Right cardiac atrium (tissue), 5 donors: ENCODE results near the gene SMOC1. TPM values are rescaled to one million over a fixed set of nuclear protein-coding genes. Genes with fewer than 3 reads are reported as not detected.
A peak's percentile ranks its signal among the peaks of the same experiment; 100 is the strongest.

Experiments
- ATAC-seq, 2 donors: fragments of 200-7000 bp; cut with Tn5 transposase; one replicate each; pipeline versions ENCODE4 v1.8.0 to v1.9.1; 2020; ENCODE audit warnings: moderate library complexity in 2 of 2, mild to moderate bottlenecking in 1 of 2
- DNase-seq, 3 donors: peaks; one replicate each; pipeline ENCODE4 v3.0.0-alpha.2; 2020
- H3K27ac ChIP-seq: one replicate; pipeline ENCODE4 v1.5.1; 2013; ENCODE audit warnings: mild to moderate bottlenecking, low read length, control low read depth, moderate library complexity
- H3K27me3 ChIP-seq: one replicate; pipeline ENCODE4 v1.6.1; 2013; ENCODE audit not compliant: control insufficient read depth, insufficient read depth
- H3K4me1 ChIP-seq: one replicate; pipeline ENCODE4 v1.6.1; 2013; ENCODE audit warnings: low read length; ENCODE audit not compliant: control insufficient read depth, insufficient read depth
- H3K4me3 ChIP-seq: one replicate; pipeline ENCODE4 v1.5.1; 2013; ENCODE audit warnings: low read length, control low read depth
- H3K9me3 ChIP-seq: one replicate; pipeline ENCODE4 v1.6.1; 2013; ENCODE audit warnings: low read length; ENCODE audit not compliant: control insufficient read depth
- WGBS: extraction: QIAGEN DNeasy Blood & Tissue Kit; methylation state at CpG from one replicate; pipeline ENCODE4 v1.1.7; 2013; 5-methylcytosine and 5-hydroxymethylcytosine counted together
- intact Hi-C, 4 donors: fragments of 100-400 bp; cut with DNase I; formaldehyde crosslinking; loops; one replicate each; pipeline versions ENCODE4 v1.11.0 to v1.14.0; 2022 to 2023
- polyA plus RNA-seq: library from polyadenylated mRNA; stranded (reverse); fragments of 200-250 nt; gene quantifications from one replicate; pipeline ENCODE4 v1.2.3, GENCODE V29; 2013
- total RNA-seq, 4 donors: library from RNA; stranded (reverse); fragmentation: NEBNext Ultra II Directional; extraction: Animal tissue kit (Norgen Biotek cat#: 25700); gene quantifications; one replicate each; pipeline ENCODE4 v1.2.1, GENCODE V29; 2021
- donor health status: healthy with polysubstance abuse.
- donor health status: DM: no; HTN: yes; CAD: no.
- donor health status: DM: no; HTN: no; CAD: no.
- donor health status: DM: no; HTN: yes; CAD: no; lungs with severe emphysema.
- donor health status: DM: yes; HTN: yes; CAD: no.

The SMOC1 gene
- total and polyA plus RNA-seq, 5 donors = 13.4 to 37.0 (median 23.2) TPM

GRCh38 chr14:70000601-70001000, 121.4 kb downstream of the SMOC1 start:
- H3K27ac ChIP-seq = no peak overlapping the region
- DNase-seq = no peak
- ATAC-seq = no peak
- WGBS = 89% methylated on average over 7 of the region's 7 CpGs
- intact Hi-C loops = no loop called here
- no peaks in the 10 kb centered on the region for H3K27me3 ChIP-seq
- no peak overlapping the region for H3K4me3 ChIP-seq
- H3K4me1 ChIP-seq = no peaks in the 10 kb centered on the region
- H3K9me3 ChIP-seq = no peaks in the 10 kb centered on the region

GRCh38 chr14:70002589-70003346, 123.6 kb downstream of the SMOC1 start:
- WGBS = 85% methylated on average over 6 of the region's 6 CpGs
- no peak overlapping the region for H3K4me3 ChIP-seq
- no peak for DNase-seq
- no peak overlapping the region for H3K27ac ChIP-seq
- no peak for ATAC-seq
- H3K4me1 ChIP-seq = no peaks in the 10 kb centered on the region
- H3K9me3 ChIP-seq = no peaks in the 10 kb centered on the region
- no peaks in the 10 kb centered on the region for H3K27me3 ChIP-seq
- intact Hi-C loops = no loop called here

- 68% methylated on average over 2 of the region's 2 CpGs for WGBS
- Histone ChIP-seq H3K27me3 (no peaks in the 10 kb centered on the region), H3K9me3 (no peaks in the 10 kb centered on the region), H3K4me3 (no peak overlapping the region), H3K27ac (no peak overlapping the region), H3K4me1 (no peaks in the 10 kb centered on the region)
- intact Hi-C loops = no loop called here
- ATAC-seq = no peak
- no peak for DNase-seq
These were observed 125.6 kb downstream of the SMOC1 start for GRCh38 chr14:70004791-70005190.

- no peaks in the 10 kb centered on the region for H3K27me3 ChIP-seq
- intact Hi-C loops = no loop called here
- no peaks in the 10 kb centered on the region for H3K4me1 ChIP-seq
- no peak overlapping the region for H3K27ac ChIP-seq
- no peak for DNase-seq
- WGBS = 79% methylated on average over 5 of the region's 5 CpGs
- H3K4me3 ChIP-seq = no peak overlapping the region
- no peak for ATAC-seq
- H3K9me3 ChIP-seq = no peaks in the 10 kb centered on the region
These were observed 126.1 kb downstream of the SMOC1 start for GRCh38 chr14:70005281-70005805.

GRCh38 chr14:70006699-70007098, 127.5 kb downstream of the SMOC1 start:
- Histone ChIP-seq H3K27me3 (no peaks in the 10 kb centered on the region), H3K9me3 (no peaks in the 10 kb centered on the region), H3K4me3 (no peak overlapping the region), H3K27ac (no peak overlapping the region), H3K4me1 (no peaks in the 10 kb centered on the region)
- intact Hi-C loops = no loop called here
- DNase-seq = no peak
- WGBS = 80% methylated on average over 6 of the region's 6 CpGs
- no peak for ATAC-seq

GRCh38 chr14:70008284-70009262, 129.4 kb downstream of the SMOC1 start:
- no peak overlapping the region for H3K27ac ChIP-seq
- WGBS = 54% methylated on average over 6 of the region's 6 CpGs
- H3K4me3 ChIP-seq = no peak overlapping the region
- H3K4me1 ChIP-seq = no peaks in the 10 kb centered on the region
- no peak for DNase-seq
- no peaks in the 10 kb centered on the region for H3K9me3 ChIP-seq
- no peak for ATAC-seq
- intact Hi-C loops = no loop called here
- no peaks in the 10 kb centered on the region for H3K27me3 ChIP-seq

- no peaks in the 10 kb centered on the region for H3K27me3 ChIP-seq
- DNase-seq = peak in 2 of 3 donors; percentile 46 to 65
- WGBS = 55% methylated on average over 8 of the region's 8 CpGs
These were observed 130.7 kb downstream of the SMOC1 start for GRCh38 chr14:70009961-70010360.

GRCh38 chr14:70011098-70011497, 131.9 kb downstream of the SMOC1 start:
- intact Hi-C loops = loop anchor here in 2 of 4 donors (10.0 kb wide), 1 partner anchor 136 kb away; the partner anchor contains the start of gene SMOC1 (in 2 of the 2)
- 73% methylated on average over 6 of the region's 6 CpGs for WGBS
- ATAC-seq (no peak), DNase-seq (no peak)
- no peak overlapping the region for H3K27ac ChIP-seq
- no peaks in the 10 kb centered on the region for H3K4me1 ChIP-seq
- no peaks in the 10 kb centered on the region for H3K9me3 ChIP-seq
- H3K4me3 ChIP-seq = no peak overlapping the region
- H3K27me3 ChIP-seq = no peaks in the 10 kb centered on the region

More at GRCh38 chr14:70009961-70010360, 130.7 kb downstream of the SMOC1 start:
- ATAC-seq = peak in 1 of 2 donors; percentile 61
- Histone ChIP-seq H3K4me1 (no peaks in the 10 kb centered on the region), H3K9me3 (no peaks in the 10 kb centered on the region), H3K4me3 (no peak overlapping the region), H3K27ac (no peak overlapping the region)
- intact Hi-C loops = loop anchor here in 2 of 4 donors (10.0 kb wide), 1 partner anchor 135 kb away; the partner anchor contains the start of gene SMOC1 (in 2 of the 2)

- Histone ChIP-seq H3K4me1 (no peaks in the 10 kb centered on the region), H3K27ac (no peak overlapping the region), H3K9me3 (no peaks in the 10 kb centered on the region), H3K4me3 (no peak overlapping the region), H3K27me3 (no peaks in the 10 kb centered on the region)
- no peak for DNase-seq
- intact Hi-C loops = loop anchor here in 2 of 4 donors (10.0 kb wide), 1 partner anchor 137 kb away; the partner anchor contains the start of gene SMOC1 (in 2 of the 2)
- WGBS = 57% methylated on average over 7 of the region's 7 CpGs
- peak in 1 of 2 donors; percentile 90 for ATAC-seq
These were observed 132.5 kb downstream of the SMOC1 start for GRCh38 chr14:70011708-70012107.

GRCh38 chr14:70013271-70013873, 134.2 kb downstream of the SMOC1 start:
- ATAC-seq (no peak), DNase-seq (peak in 1 of 3 donors; percentile 61)
- Histone ChIP-seq H3K27ac (no peak overlapping the region), H3K4me1 (no peaks in the 10 kb centered on the region), H3K27me3 (no peaks in the 10 kb centered on the region), H3K9me3 (no peaks in the 10 kb centered on the region), H3K4me3 (no peak overlapping the region)
- WGBS = 56% methylated on average over 2 of the region's 2 CpGs
- intact Hi-C loops = loop anchor here in 2 of 4 donors (10.0 kb wide), 1 partner anchor 139 kb away; the partner anchor contains the start of gene SMOC1 (in 2 of the 2)
